ENCODE results near the gene ADRA2C.

ADRA2C gene

GRCh38 chr4:3727847-3728469 lies 38.2 kb upstream of the ADRA2C start:
- TF ChIP-seq POLR2AphosphoS5 (IDR thresholded peaks at IDR 0.05; ENCODE audit: low read depth, low read length), result no peak
- no peak for TF ChIP-seq REST (IDR thresholded peaks at IDR 0.05; ENCODE audit: insufficient read depth in 1 of 2, low read depth in 2 of 2, low read length in 2 of 2)
- no peak for TF ChIP-seq FOXP2 (optimal IDR thresholded peaks at IDR 0.05; ENCODE audit: borderline replicate concordance, extremely low read depth, extremely low read length, insufficient read depth)
- TF ChIP-seq TAF1 (IDR thresholded peaks at IDR 0.05; ENCODE audit: borderline replicate concordance, insufficient read depth, low read length), result no peak
- TF ChIP-seq SIN3A (IDR thresholded peaks at IDR 0.05; ENCODE audit: borderline replicate concordance, insufficient read depth, low read length), result no peak

- TF ChIP-seq SIN3A (IDR thresholded peaks at IDR 0.05; ENCODE audit: borderline replicate concordance, insufficient read depth, low read length), result no peak
- no peak for TF ChIP-seq FOXP2 (optimal IDR thresholded peaks at IDR 0.05; ENCODE audit: borderline replicate concordance, extremely low read depth, extremely low read length, insufficient read depth)
- TF ChIP-seq TAF1 (IDR thresholded peaks at IDR 0.05; ENCODE audit: borderline replicate concordance, insufficient read depth, low read length), result no peak
- no peak for TF ChIP-seq REST (IDR thresholded peaks at IDR 0.05; ENCODE audit: insufficient read depth in 1 of 2, low read depth in 2 of 2, low read length in 2 of 2)
- TF ChIP-seq POLR2AphosphoS5 (IDR thresholded peaks at IDR 0.05; ENCODE audit: low read depth, low read length), result no peak
These were observed 36.9 kb upstream of the ADRA2C start for GRCh38 chr4:3729188-3729881.

GRCh38 chr4:3729882-3730226 lies 36.3 kb upstream of the ADRA2C start:
- TF ChIP-seq REST (IDR thresholded peaks at IDR 0.05; ENCODE audit: insufficient read depth in 1 of 2, low read depth in 2 of 2, low read length in 2 of 2), result no peak

DNA sequence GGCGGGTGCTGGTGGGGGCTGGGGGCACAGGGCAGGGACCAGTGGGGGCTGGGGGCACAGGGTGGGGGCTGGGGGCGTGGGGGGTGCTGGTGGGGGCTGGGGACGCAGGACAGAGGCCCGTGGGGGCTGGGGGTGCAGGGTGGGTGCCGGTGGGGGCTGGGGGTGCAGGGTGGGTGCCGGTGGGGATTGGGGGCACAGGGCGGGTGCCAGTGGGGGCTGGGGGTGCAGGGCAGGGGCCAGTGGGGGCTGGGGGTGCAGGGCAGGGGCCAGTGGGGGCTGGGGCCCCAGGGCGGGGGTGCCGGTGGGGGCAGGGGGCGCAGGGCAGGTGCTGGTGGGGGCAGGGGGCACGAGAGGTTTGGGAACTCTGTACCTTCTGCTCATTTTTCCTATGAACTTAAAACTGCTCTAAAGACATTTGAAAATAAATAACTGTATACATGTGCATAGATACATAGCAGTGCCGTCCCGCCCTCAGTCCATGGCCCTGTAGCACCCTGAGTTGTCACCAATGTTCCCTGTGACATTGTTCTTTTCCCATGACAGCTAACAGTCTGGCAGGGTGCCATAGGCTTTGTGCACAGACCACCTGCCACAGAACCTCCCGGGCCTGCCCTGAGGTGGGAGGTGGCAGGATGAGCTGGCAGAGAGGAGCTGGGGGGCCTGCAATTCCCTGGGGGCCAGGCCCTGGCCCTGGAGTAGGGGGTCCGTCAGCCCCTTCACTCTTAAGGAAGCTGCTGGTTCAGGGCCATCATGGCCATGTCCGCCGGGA lies 35.6 kb upstream of the ADRA2C start:
- TF ChIP-seq POLR2AphosphoS5 (IDR thresholded peaks at IDR 0.05; ENCODE audit: low read depth, low read length) (no peak), SIN3A (IDR thresholded peaks at IDR 0.05; ENCODE audit: borderline replicate concordance, insufficient read depth, low read length) (no peak), REST (IDR thresholded peaks at IDR 0.05; ENCODE audit: insufficient read depth in 1 of 2, low read depth in 2 of 2, low read length in 2 of 2) (no peak)
